Measurements from ENCODE around the gene HDAC9.
"Not testable (repeated sequence)": the region's sequence is repeated elsewhere in the genome, so short reads cannot be mapped to it uniquely, and the experiment has no call there.

GRCh38 chr7:18990700-18991099, 495.2 kb downstream of the HDAC9 start:
- TF ChIP-seq EP300, POLR2A (IDR thresholded peaks at IDR 0.05): not testable (repeated sequence)
